ENCODE measurements around the gene GSE1.
"Not testable (repeated sequence)": the region's sequence is repeated elsewhere in the genome, so short reads cannot be mapped to it uniquely, and the experiment has no call there.

The GSE1 gene

DNA sequence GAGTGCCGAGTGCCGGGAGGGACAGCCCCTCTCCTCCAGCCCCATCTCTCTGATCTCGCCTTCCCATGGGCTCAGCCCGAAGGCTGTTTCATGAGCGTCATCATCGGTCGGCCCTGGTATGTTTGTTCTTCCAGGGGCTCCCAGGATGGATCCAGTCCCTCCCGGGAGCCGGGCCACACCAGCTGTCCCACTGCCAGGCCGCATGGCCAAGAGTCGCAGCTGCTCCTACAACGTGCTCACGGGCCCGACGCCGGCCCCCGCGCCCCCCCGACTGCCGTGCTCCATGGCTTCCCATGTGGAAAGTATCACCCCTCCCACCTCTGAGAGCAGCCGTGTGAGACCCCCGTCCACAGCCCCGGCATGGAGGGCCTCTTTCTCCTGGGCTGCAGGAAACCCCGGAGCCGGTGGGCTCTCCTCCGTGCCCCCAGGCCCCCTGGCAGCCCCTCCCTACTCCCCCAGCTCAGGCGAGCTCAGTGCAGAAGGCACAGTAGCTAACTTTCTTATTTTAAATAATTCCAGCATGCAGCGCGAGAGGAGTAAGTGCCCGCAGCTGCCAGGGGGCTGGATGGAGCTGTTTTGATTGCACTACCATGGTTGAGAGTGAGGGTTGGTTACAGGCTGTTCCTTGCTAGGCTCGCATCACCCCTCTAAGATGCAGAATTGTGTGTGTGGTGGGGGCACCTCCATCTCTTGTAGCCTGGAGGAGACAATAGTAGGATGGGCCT is 26.6 kb upstream of the GSE1 start:
- Histone ChIP-seq H3K4me1 (ENCODE audit: control insufficient read depth in 1 of 2, insufficient read depth in 2 of 2, low read length in 2 of 2) (peaks cover 7 to 52% of the 10 kb centered on the region in 2 donors), H3K27ac (ENCODE audit: low read length) (no peak overlapping the region), H3K36me3 (ENCODE audit: control insufficient read depth in 1 of 2, insufficient read depth in 2 of 2, low read length in 2 of 2) (no peaks in the 10 kb centered on the region)

GRCh38 chr16:85587762-85588556 is 25.2 kb upstream of the GSE1 start:
- peaks cover 10 to 48% of the 10 kb centered on the region in 2 donors for H3K4me1 ChIP-seq (ENCODE audit: control insufficient read depth in 1 of 2, insufficient read depth in 2 of 2, low read length in 2 of 2)

More for the DNA sequence above, 26.6 kb upstream of the GSE1 start:
- H3K4me3 ChIP-seq (ENCODE audit: low read depth in 1 of 2, low read length in 2 of 2), result no peak overlapping the region
- no peaks in the 10 kb centered on the region for H3K27me3 ChIP-seq (ENCODE audit: low read depth, low read length)
- no peaks in the 10 kb centered on the region for H3K9me3 ChIP-seq (ENCODE audit: control insufficient read depth in 1 of 2, low read length in 2 of 2)

GRCh38 chr16:85588562-85589503 is 24.3 kb upstream of the GSE1 start:
- Histone ChIP-seq H3K27ac (ENCODE audit: low read length) (no peak overlapping the region), H3K27me3 (ENCODE audit: low read depth, low read length) (no peaks in the 10 kb centered on the region), H3K4me1 (ENCODE audit: control insufficient read depth in 1 of 2, insufficient read depth in 2 of 2, low read length in 2 of 2) (peaks cover 6 to 47% of the 10 kb centered on the region in 2 donors), H3K36me3 (ENCODE audit: control insufficient read depth in 1 of 2, insufficient read depth in 2 of 2, low read length in 2 of 2) (no peaks in the 10 kb centered on the region), H3K4me3 (ENCODE audit: low read depth in 1 of 2, low read length in 2 of 2) (no peak overlapping the region), H3K9me3 (ENCODE audit: control insufficient read depth in 1 of 2, low read length in 2 of 2) (no peaks in the 10 kb centered on the region)

More at GRCh38 chr16:85587762-85588556, 25.2 kb upstream of the GSE1 start:
- Histone ChIP-seq H3K36me3 (ENCODE audit: control insufficient read depth in 1 of 2, insufficient read depth in 2 of 2, low read length in 2 of 2) (no peaks in the 10 kb centered on the region), H3K27me3 (ENCODE audit: low read depth, low read length) (no peaks in the 10 kb centered on the region), H3K4me3 (ENCODE audit: low read depth in 1 of 2, low read length in 2 of 2) (no peak overlapping the region), H3K9me3 (ENCODE audit: control insufficient read depth in 1 of 2, low read length in 2 of 2) (no peaks in the 10 kb centered on the region), H3K27ac (ENCODE audit: low read length) (no peak overlapping the region)

DNA sequence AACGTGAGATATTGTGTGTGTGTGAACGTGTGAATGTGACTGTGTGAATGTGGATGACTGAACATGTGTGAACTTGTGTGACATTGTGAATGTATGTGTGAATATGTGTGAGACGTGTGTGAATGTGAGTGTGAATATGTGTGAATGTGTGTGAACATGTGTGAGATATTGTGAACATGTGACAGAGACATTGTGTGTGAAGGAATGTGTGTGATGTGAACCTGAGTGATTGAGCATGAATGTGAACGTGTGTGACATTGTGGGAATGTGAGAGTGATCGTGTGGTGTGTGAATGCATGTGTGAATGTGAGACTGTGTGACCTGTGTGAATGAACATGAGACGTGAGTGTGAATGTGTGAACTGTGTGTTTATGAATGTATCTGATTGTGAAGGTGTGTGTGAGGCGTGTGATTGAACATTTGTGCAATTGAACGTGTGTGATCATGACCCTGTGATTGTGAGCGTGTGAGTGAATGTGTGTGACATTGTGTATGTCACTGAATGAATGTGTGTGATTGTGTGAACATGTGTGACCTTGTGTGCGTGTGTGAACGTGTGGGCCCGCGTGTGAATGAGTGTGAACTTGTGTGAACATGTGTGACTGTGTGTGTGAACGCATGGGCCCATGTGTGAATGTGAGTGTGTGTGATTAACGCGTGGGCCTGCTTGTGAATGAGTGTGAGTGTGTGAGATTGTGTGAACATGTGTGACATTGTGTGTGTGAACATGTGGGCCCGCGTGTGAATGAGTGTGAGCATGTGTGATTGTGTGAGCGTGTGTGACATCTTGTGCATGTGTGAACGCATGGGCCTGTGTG is 23.2 kb upstream of the GSE1 start:
- Histone ChIP-seq H3K9me3 (ENCODE audit: control insufficient read depth in 1 of 2, low read length in 2 of 2) (no peaks in the 10 kb centered on the region), H3K36me3 (ENCODE audit: control insufficient read depth in 1 of 2, insufficient read depth in 2 of 2, low read length in 2 of 2) (no peaks in the 10 kb centered on the region), H3K27me3 (ENCODE audit: low read depth, low read length) (no peaks in the 10 kb centered on the region), H3K4me1 (ENCODE audit: control insufficient read depth in 1 of 2, insufficient read depth in 2 of 2, low read length in 2 of 2) (peaks cover 6 to 45% of the 10 kb centered on the region in 2 donors), H3K27ac (ENCODE audit: low read length) (no peak overlapping the region), H3K4me3 (ENCODE audit: low read depth in 1 of 2, low read length in 2 of 2) (no peak overlapping the region)

DNA sequence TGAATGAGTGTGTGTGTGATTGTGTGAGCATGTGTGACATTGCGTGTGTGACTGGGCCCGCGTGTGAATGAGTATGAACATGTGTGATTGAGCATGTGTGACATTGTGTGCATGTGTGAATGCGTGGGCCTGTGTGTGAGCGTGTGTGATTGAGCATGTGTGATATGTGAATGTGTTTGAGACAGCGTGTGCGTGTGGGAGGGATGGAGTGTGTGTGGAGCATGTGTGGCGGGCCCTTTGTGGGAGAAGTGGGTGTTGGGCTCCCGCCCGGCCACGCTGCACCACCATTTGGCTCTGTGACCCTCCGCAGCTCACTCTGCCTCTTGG is 22.7 kb upstream of the GSE1 start:
- no peak overlapping the region for H3K27ac ChIP-seq (ENCODE audit: low read length)
- no peaks in the 10 kb centered on the region for H3K36me3 ChIP-seq (ENCODE audit: control insufficient read depth in 1 of 2, insufficient read depth in 2 of 2, low read length in 2 of 2)
- no peak overlapping the region for H3K4me3 ChIP-seq (ENCODE audit: low read depth in 1 of 2, low read length in 2 of 2)
- no peaks in the 10 kb centered on the region for H3K27me3 ChIP-seq (ENCODE audit: low read depth, low read length)
- no peaks in the 10 kb centered on the region for H3K9me3 ChIP-seq (ENCODE audit: control insufficient read depth in 1 of 2, low read length in 2 of 2)
- peaks cover 6 to 44% of the 10 kb centered on the region in 2 donors for H3K4me1 ChIP-seq (ENCODE audit: control insufficient read depth in 1 of 2, insufficient read depth in 2 of 2, low read length in 2 of 2)

- Histone ChIP-seq H3K27ac (ENCODE audit: low read length) (no peak overlapping the region), H3K4me3 (ENCODE audit: low read depth in 1 of 2, low read length in 2 of 2) (no peak overlapping the region), H3K36me3 (ENCODE audit: control insufficient read depth in 1 of 2, insufficient read depth in 2 of 2, low read length in 2 of 2) (no peaks in the 10 kb centered on the region), H3K9me3 (ENCODE audit: control insufficient read depth in 1 of 2, low read length in 2 of 2) (no peaks in the 10 kb centered on the region), H3K4me1 (ENCODE audit: control insufficient read depth in 1 of 2, insufficient read depth in 2 of 2, low read length in 2 of 2) (peaks cover 6 to 35% of the 10 kb centered on the region in 2 donors), H3K27me3 (ENCODE audit: low read depth, low read length) (no peaks in the 10 kb centered on the region)
These were observed 21.7 kb upstream of the GSE1 start for GRCh38 chr16:85591381-85591780.

DNA sequence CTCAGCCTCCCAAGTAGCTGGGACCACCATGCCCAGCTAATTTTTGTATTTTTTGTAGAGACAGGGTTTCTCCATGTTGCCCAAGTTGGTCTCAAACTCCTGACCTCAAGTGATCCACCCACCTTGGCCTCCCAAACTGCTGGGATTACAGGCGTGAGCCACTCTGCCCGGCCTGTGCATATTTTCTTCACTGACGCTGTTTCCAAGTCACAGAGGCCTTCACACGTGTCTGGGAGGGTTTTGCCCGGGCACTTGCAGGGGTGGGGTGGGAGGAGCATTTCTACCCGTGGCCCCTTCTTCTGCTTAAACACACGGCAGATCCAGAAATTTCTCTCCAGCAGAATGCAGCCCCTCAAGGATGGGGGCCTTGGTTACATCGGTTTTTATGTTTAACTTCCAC is 20.8 kb upstream of the GSE1 start:
- H3K4me3 ChIP-seq (ENCODE audit: low read depth in 1 of 2, low read length in 2 of 2); H3K27me3 ChIP-seq (ENCODE audit: low read depth, low read length); H3K9me3 ChIP-seq (ENCODE audit: control insufficient read depth in 1 of 2, low read length in 2 of 2); H3K27ac ChIP-seq (ENCODE audit: low read length); H3K36me3 ChIP-seq (ENCODE audit: control insufficient read depth in 1 of 2, insufficient read depth in 2 of 2, low read length in 2 of 2): not testable (repeated sequence)
- H3K4me1 ChIP-seq (ENCODE audit: control insufficient read depth in 1 of 2, insufficient read depth in 2 of 2, low read length in 2 of 2), result peaks cover 6 to 26% of the 10 kb centered on the region in 2 donors

DNA sequence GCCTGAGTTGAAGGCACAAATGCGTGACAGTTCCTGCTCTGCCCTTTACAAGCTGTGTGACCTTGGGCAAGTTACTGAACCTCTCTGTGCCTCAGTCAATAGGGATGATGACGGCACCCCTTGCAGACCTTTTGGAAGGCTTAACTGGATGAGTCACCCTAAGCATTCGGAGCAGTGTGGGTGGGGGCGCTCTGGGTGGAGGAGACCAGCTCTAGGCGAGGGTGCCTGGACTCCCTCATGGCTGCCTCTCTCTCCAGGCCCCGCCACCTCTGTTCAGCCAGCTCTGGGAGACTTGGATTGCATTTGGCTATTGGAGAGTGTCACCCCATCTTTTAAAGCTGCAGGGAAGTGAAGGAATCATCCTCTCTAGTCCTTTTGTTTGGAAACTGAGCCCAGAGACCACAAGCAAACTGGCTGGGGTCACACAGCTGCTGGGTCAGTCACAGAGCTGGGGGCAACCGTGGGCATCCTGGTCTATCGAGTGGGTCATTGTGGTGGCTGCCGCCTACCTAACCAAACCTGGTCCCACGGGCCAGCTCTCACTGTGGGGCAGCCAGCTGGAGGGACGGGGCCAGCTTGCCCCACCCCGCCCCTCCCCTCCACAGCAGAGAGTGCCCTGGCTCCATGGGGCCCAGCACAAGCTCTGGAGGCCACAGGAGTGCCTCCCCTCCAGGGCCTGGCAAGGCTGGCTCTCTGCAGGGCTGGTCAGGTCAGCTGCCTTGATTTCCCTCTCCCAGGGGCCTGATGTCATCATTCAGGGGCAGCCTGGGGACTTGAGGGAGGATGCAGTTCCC is 20.2 kb upstream of the GSE1 start:
- H3K4me3 ChIP-seq (ENCODE audit: low read depth in 1 of 2, low read length in 2 of 2), result no peak overlapping the region
- H3K9me3 ChIP-seq (ENCODE audit: control insufficient read depth in 1 of 2, low read length in 2 of 2), result no peaks in the 10 kb centered on the region
- no peaks in the 10 kb centered on the region for H3K36me3 ChIP-seq (ENCODE audit: control insufficient read depth in 1 of 2, insufficient read depth in 2 of 2, low read length in 2 of 2)
- H3K4me1 ChIP-seq (ENCODE audit: control insufficient read depth in 1 of 2, insufficient read depth in 2 of 2, low read length in 2 of 2), result peaks cover 6 to 21% of the 10 kb centered on the region in 2 donors
- no peaks in the 10 kb centered on the region for H3K27me3 ChIP-seq (ENCODE audit: low read depth, low read length)
- no peak overlapping the region for H3K27ac ChIP-seq (ENCODE audit: low read length)

- Histone ChIP-seq H3K36me3 (ENCODE audit: control insufficient read depth in 1 of 2, insufficient read depth in 2 of 2, low read length in 2 of 2) (no peaks in the 10 kb centered on the region), H3K4me1 (ENCODE audit: control insufficient read depth in 1 of 2, insufficient read depth in 2 of 2, low read length in 2 of 2) (peaks cover 6 to 19% of the 10 kb centered on the region in 2 donors), H3K27ac (ENCODE audit: low read length) (no peak overlapping the region), H3K27me3 (ENCODE audit: low read depth, low read length) (no peaks in the 10 kb centered on the region), H3K9me3 (ENCODE audit: control insufficient read depth in 1 of 2, low read length in 2 of 2) (no peaks in the 10 kb centered on the region), H3K4me3 (ENCODE audit: low read depth in 1 of 2, low read length in 2 of 2) (no peak overlapping the region)
These were observed 19.5 kb upstream of the GSE1 start for GRCh38 chr16:85593494-85594221.

All from muscle layer of duodenum (tissue), 2 donors.